LNCAP (cell line): ENCODE data around the gene ZNF594.

Experiments
- TF ChIP-seq, protein P1 (sequence below): fragments of 450-650 bp; IDR thresholded peaks from 2 replicates; pipeline ENCODE4 v1.5.1; 2017; ENCODE audit warnings: mild to moderate bottlenecking

Gene ZNF594

DNA sequence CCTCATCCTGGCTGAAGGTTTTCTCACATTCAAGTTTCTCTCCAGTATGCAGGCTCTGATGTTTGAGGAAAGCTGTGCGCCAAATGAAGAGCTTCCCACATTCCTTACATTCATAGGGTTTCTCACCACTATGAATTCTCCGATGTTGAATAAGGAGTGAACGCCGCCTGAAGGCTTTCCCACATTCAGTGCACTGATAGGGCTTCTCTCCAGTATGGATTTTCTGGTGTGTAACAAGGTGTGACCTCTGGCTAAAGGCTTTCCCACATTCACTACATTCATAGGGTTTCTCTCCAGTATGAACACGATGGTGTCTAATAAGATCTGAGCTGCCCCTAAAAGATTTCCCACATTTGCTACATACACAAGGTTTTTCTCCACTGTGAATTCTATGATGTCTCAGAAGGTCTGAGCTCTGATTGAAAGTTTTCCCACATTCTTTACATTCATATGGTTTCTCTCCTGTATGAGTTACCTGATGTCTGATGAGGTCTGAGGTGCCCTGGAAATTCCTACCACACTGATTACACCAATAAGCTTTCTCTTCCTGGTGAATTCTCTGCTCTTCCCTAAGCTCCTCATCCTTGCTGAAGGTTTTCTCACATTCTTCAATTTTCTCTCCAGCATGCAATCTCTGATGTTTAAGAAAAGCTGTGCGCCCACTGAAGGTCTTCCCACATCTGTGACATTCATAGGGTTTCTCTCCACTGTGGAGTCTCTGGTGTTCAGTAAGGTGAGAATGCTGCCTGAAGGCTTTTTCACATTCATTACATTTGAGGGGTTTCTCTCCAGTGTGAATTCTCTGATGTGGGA lies 8.9 kb downstream of the ZNF594 start:
- TF ChIP-seq, protein P1, sequence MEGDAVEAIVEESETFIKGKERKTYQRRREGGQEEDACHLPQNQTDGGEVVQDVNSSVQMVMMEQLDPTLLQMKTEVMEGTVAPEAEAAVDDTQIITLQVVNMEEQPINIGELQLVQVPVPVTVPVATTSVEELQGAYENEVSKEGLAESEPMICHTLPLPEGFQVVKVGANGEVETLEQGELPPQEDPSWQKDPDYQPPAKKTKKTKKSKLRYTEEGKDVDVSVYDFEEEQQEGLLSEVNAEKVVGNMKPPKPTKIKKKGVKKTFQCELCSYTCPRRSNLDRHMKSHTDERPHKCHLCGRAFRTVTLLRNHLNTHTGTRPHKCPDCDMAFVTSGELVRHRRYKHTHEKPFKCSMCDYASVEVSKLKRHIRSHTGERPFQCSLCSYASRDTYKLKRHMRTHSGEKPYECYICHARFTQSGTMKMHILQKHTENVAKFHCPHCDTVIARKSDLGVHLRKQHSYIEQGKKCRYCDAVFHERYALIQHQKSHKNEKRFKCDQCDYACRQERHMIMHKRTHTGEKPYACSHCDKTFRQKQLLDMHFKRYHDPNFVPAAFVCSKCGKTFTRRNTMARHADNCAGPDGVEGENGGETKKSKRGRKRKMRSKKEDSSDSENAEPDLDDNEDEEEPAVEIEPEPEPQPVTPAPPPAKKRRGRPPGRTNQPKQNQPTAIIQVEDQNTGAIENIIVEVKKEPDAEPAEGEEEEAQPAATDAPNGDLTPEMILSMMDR, result no peak

DNA sequence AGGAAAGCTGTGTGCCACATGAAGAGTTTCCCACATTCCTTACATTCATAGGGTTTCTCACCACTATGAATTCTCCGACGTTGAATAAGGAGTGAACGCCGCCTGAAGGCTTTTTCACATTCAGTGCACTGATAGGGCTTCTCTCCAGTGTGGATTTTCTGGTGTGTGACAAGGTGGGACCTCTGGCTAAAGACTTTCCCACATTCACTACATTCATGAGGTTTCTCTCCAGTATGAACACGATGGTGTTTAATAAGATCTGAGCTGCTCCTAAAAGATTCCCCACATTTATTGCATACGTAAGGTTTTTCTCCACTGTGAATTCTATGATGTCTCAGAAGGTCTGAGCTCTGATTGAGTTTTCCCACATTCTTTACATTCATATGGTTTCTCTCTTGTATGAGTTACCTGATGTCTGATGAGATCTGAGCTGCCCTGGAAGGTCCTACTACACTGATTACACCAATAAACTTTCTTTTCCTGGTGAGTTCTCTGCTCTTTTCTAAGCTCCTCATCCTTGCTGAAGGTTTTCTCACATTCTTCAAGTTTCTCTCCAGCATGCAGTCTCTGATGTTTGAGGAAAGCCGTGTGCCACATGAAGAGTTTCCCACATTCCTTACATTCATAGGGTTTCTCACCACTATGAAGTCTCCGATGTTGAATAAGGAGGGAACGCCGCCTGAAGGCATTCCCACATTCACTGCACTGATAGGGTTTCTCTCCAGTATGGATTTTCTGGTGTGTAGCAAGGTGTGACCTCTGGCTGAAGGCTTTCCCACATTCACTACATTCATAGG lies 10.0 kb downstream of the ZNF594 start:
- TF ChIP-seq, protein P1, result no peak

DNA sequence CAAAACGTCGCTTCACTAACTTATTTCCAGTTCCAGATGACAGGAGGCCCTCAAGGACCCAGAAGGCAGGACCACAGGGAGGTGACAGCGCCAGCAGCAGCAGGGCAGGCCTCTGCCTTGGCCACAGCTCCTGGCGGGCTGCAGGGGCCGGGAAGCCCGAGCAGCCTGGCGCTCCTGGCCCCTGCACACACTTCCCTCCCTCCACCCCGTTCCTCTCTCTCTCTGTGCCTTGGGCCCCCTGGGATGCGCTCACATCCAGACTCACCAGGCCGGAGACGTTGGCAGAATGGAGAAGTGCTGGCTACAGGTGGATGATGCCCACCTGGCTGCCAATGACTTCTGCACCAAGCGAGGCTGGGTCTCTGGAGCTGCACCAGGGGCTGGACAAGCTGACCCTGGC lies 12.7 kb downstream of the ZNF594 start:
- TF ChIP-seq, protein P1, result no peak

DNA sequence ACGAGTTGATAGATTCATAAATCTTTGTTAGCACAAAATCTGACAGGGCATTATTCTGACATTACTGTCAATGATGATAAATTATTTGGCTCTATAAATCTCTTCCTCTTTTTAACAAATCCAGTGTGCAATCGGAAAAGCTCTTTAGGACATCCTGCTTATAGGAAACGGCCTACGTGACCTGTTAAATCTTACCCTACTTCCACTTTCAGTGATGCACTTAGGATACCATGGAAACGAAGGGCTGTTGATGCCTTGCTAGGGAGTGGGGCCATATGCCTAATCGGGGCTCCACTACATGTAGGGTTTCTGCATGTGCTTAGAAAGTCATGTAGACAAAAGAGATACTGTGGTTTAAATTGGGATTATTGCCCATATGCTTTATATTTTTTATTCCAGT lies 27.2 kb downstream of the ZNF594 start:
- TF ChIP-seq, protein P1, result no peak

DNA sequence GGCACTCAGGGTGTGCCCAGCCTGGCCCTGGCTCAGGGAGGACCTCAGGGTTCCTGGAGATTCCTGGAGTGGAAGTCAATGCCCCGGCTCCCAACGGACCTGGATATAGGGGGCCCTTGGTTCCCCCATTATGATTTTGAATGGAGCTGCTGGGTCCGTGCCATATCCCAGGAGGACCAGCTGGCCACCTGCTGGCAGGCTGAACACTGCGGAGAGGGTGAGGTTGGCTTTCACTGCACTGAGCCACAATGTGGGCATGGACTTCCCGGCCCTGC lies 52.3 kb downstream of the ZNF594 start:
- TF ChIP-seq, protein P1, result no peak

DNA sequence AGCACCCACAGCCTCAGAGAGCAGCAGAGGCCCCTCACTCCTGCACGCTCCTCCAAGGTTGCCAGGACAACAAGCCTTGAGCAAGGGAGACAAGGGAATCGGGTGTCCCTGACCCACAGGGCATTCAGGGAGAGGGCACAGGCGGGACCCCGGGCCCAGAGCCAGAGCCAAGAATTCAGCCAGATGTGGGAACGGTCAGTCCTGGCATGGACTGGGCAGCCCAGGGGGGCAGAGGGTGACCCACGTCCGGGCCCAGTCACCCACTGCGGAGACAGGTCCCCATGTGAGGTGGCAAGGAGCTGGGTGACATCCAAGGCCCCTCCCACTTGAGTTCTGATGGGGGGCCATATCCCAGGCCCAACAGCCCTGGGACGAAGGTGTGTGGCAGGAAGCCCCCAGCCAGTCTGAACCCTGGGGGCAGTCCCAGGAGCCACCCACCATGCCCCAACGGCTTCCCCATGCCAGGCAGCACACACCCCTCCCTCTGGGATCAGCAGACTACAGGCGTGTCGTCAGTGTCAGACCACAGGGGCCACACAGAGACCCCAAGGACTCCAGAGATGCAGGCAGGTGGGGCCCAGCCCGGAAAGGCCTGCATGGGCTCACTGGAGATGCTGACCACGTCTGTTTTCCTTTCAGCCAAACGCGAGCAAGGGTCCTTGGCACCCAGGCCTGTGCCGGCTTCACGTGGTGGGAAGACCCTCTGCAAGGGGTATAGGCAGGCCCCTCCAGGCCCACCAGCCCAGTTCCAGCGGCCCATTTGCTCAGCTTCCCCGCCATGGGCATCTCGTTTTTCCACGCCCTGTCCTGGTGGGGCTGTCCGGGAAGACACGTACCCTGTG lies 52.8 kb downstream of the ZNF594 start:
- TF ChIP-seq, protein P1, result no peak
